ES-I3 (cell line): ENCODE measurements around the gene TOMM20.
"Not testable (repeated sequence)": the region's sequence is repeated elsewhere in the genome, so short reads cannot be mapped to it uniquely, and the experiment has no call there.

ENCODE experiments used
- H3K36me3 ChIP-seq: 2 replicates; pipeline ENCODE4 v1.6.1; 2013; ENCODE audit warnings: mild to moderate bottlenecking, low read length, control low read depth, moderate library complexity; ENCODE audit not compliant: insufficient read depth
- H3K4me1 ChIP-seq: 2 replicates; pipeline ENCODE4 v1.6.1; 2013; ENCODE audit warnings: mild to moderate bottlenecking, control low read depth, low read length; ENCODE audit not compliant: insufficient read depth
- H3K9ac ChIP-seq: 2 replicates; pipeline ENCODE4 v1.6.1; 2013; ENCODE audit warnings: low read depth, mild to moderate bottlenecking, low read length, moderate library complexity
- H3K9me3 ChIP-seq: 2 replicates; pipeline ENCODE4 v1.6.1; 2013; ENCODE audit warnings: mild to moderate bottlenecking, low read length, moderate library complexity; ENCODE audit not compliant: control insufficient read depth, insufficient read depth

Gene TOMM20

GRCh38 chr1:235128456-235129328 is at the start of gene TOMM20:
TSS of gene TOMM20 (minus strand) at chr1:235128837. CDS start at chr1:235128715, 122 bp downstream.
- H3K4me1 ChIP-seq: peaks cover 7% of the 10 kb centered on the region
- peaks cover 6% of the 10 kb centered on the region; the same call in 1 of the 2 replicates for H3K36me3 ChIP-seq
- peak within 1 kb of the TSS; percentile 65 for H3K9ac ChIP-seq
- no peaks in the 10 kb centered on the region for H3K9me3 ChIP-seq

DNA sequence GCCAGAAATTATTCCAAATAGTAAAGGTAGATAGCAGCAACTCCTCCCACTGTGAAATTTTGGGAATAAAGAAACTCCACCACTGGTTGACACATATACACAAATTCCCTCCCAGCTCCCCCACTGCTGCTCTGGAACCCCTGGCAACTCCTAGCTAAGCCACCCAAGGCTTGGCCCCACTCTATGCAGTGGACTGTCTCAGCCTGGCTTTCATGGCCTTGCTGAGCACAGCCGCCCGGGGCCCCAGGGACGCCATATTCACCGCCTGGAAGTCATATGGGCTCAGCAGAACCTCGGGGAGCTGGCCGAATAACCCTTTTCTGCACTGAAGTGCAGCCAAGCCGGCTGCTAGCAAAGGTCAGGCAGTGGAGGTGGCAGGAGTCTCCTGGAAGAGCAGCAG is 47.8 kb upstream of the TOMM20 start:
- Histone ChIP-seq H3K4me1 (no peaks in the 10 kb centered on the region), H3K9me3 (no peaks in the 10 kb centered on the region), H3K36me3 (peaks cover 28% of the 10 kb centered on the region), H3K9ac (no peak overlapping the region)

DNA sequence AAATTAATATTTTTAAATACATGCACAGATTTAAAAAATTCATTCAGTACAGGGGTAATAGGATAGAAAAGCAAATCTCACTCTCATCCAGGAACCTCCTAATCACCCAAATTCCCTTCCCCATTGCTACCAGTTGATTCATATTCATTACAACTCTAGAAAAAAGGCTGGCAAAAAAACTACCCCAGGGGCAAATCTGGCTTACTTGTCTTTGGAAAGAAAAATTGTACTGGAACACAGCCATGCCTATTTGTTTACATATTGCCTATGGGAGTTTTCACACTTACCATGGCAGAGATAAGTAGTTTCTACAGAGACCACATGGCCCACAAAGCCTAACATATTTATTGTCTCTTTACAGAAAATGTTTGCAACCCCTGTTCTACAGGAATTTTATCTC is 41.3 kb upstream of the TOMM20 start:
- Histone ChIP-seq H3K9ac (no peak overlapping the region), H3K36me3 (peaks cover 18% of the 10 kb centered on the region), H3K9me3 (no peaks in the 10 kb centered on the region), H3K4me1 (no peaks in the 10 kb centered on the region)

DNA sequence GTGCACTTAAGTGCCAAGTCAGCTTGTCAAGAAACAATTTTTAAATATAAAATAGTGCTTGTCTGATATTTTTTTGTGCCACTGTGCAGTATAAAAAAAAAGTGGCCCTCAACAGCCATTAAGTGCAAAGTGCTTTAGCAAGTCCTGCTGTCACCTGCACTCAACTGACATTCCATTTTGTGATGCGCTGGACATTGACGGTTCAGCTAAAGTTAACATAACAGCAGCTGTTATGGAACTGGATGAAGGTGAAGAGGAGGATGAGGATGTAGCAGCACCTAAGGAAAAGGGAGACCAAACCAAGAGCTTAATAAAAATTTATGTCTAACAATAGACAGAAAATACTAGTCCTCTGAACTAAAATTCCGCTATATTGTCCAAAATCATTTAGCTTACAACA is 39.7 kb upstream of the TOMM20 start:
- Histone ChIP-seq H3K9ac (no peak overlapping the region), H3K4me1 (no peaks in the 10 kb centered on the region), H3K9me3 (no peaks in the 10 kb centered on the region), H3K36me3 (peaks cover 11% of the 10 kb centered on the region)

DNA sequence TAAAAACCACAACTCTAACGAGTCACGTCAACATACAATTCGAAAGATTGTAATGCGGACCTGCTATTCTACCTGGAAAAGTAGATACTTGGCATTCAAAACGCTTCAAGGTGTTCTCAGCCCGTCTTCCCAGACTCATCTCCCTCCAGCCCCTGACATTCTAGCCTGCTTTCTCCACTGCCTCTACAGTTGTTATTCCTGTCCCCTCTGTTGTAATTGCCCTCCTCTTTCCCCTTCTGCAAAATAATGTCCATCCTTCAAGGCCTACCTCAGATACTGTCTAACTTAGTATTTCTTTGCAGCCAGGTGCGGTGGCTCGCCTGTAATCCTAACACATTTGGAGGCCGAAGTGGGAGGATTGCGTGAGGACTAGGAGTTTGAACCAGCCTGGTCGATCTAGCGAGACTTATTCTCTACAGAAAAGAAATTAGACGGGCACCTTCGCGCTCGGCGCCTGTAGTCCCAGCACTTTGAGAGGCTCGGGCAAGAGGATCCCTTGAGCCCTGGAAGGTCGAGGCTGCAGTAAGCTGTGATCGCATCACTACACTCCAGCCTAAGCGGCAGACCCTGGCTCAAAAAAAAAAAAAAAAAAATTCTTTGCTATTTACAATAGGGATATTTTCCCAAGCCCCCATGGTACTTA is 33.2 kb upstream of the TOMM20 start:
- Histone ChIP-seq H3K36me3 (peaks cover 19% of the 10 kb centered on the region), H3K9ac (peak overlapping the region; percentile 94), H3K4me1 (no peaks in the 10 kb centered on the region), H3K9me3 (no peaks in the 10 kb centered on the region)

GRCh38 chr1:235160957-235161684 is 32.5 kb upstream of the TOMM20 start, which contains the start of gene RBM34:
TSS of gene RBM34 (minus strand) at chr1:235161250. CDS start at chr1:235161226, 24 bp downstream.
- H3K36me3 ChIP-seq: peaks cover 23% of the 10 kb centered on the region
- peak within 1 kb of the TSS; percentile 94 for H3K9ac ChIP-seq
- no peaks in the 10 kb centered on the region for H3K4me1 ChIP-seq
- no peaks in the 10 kb centered on the region for H3K9me3 ChIP-seq

- no peaks in the 10 kb centered on the region for H3K4me1 ChIP-seq
- H3K9ac ChIP-seq: peak overlapping the region; percentile 94
- peaks cover 25% of the 10 kb centered on the region for H3K36me3 ChIP-seq
Observed at GRCh38 chr1:235160383-235160956, 31.8 kb upstream of the TOMM20 start.

DNA sequence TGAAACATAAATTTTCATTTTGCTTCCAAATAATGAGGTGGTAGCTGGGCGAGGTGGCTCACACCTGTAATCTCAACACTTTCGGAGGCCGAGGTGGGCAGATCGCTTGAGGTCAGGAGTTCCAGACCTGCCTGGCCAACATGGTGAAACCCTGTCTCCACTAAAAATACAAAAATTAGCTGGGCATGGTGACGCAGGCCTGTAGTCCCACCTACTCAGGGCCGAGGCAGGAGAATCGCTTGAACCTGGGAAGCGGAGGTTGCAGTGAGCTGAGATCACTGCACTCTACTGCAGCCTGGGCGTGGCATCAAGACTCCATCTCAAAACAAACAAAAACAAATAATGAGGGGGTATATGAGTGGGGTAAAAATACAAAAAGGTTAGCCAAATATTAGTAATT is 31.3 kb upstream of the TOMM20 start:
- H3K36me3 ChIP-seq: peaks cover 25% of the 10 kb centered on the region
- H3K9me3 ChIP-seq, H3K9ac ChIP-seq, H3K4me1 ChIP-seq: not testable (repeated sequence)

More at GRCh38 chr1:235160383-235160956, 31.8 kb upstream of the TOMM20 start:
- no peaks in the 10 kb centered on the region for H3K9me3 ChIP-seq

DNA sequence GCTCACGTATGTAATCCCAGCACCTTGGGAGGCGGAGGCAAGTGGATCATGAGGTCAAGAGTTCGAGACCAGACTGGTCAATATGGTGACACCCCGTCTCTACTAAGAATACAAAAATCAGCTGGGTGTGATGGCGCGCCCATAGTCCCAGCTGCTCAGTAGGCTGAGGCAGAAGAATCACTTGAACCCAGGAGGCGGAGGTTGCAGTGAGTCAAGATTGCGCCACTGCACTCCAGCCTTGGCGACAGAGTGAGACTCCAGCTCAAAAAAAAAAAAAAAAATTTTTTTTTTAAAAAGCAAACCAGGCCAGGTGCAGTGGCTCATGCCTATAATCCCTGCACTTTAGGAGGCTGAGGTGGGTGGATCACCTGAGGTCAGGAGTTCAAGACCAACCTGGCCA is 30.6 kb upstream of the TOMM20 start:
- not testable (repeated sequence) for H3K9me3 ChIP-seq, H3K4me1 ChIP-seq, H3K9ac ChIP-seq
- peaks cover 25% of the 10 kb centered on the region for H3K36me3 ChIP-seq

- no peak overlapping the region for H3K9ac ChIP-seq
- peaks cover 25% of the 10 kb centered on the region for H3K36me3 ChIP-seq
- no peaks in the 10 kb centered on the region for H3K9me3 ChIP-seq
- H3K4me1 ChIP-seq: no peaks in the 10 kb centered on the region
Observed at GRCh38 chr1:235158680-235159079, 30.0 kb upstream of the TOMM20 start.

- Histone ChIP-seq H3K36me3 (peaks cover 25% of the 10 kb centered on the region), H3K9me3 (no peaks in the 10 kb centered on the region), H3K4me1 (no peaks in the 10 kb centered on the region), H3K9ac (no peak overlapping the region)
Observed at GRCh38 chr1:235157150-235157549, 28.5 kb upstream of the TOMM20 start.

DNA sequence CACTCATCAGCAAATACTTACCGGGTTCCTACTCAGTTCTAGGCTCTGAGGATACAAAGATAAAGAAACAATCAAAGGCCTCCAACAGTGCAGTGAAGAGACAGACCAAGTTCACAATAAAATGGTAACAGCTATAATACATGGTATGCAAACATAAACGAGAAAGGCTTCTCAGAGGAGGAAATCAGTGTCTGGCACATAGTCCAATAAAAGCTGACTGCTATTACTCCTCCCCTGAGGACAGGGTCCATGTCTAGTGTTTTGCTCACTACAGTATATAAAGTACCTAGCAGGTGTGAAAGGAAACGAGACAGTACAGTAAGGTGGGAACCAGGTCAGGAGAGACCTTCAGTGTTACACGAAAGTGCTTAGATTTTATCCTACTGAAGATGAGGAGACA is 28.1 kb upstream of the TOMM20 start:
- no peaks in the 10 kb centered on the region for H3K4me1 ChIP-seq
- H3K36me3 ChIP-seq: peaks cover 26% of the 10 kb centered on the region
- H3K9me3 ChIP-seq: no peaks in the 10 kb centered on the region
- H3K9ac ChIP-seq: no peak overlapping the region

DNA sequence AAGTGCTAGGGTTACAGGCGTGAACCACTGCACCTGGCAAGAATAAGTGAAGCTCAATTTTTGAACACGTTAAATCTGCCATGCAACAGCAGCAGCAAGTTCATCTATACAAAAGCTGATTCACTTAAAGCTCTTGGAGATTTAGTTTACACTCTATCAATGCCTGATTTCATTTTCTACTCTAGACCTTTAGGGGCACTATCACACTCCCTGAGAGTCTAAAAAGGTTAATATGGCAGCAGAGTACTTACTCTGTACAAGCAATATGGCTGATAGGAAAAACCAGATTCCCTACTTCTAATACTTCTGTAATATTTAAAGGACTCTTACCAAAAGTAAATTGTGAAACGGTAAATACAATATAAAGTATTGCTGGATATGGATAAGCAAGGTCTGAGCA is 27.6 kb upstream of the TOMM20 start:
- H3K9me3 ChIP-seq: no peaks in the 10 kb centered on the region
- H3K9ac ChIP-seq: no peak overlapping the region
- H3K36me3 ChIP-seq: peaks cover 30% of the 10 kb centered on the region
- H3K4me1 ChIP-seq: no peaks in the 10 kb centered on the region

GRCh38 chr1:235152235-235152634 is 23.6 kb upstream of the TOMM20 start:
- H3K9ac ChIP-seq: no peak overlapping the region
- H3K36me3 ChIP-seq: peaks cover 24% of the 10 kb centered on the region
- H3K4me1 ChIP-seq: no peaks in the 10 kb centered on the region
- no peaks in the 10 kb centered on the region for H3K9me3 ChIP-seq
